NCI-H748 (cell line): ENCODE measurements around the gene PLPP4.

Experiments
- DNase-seq: peaks from one replicate; lab custom pipeline; 2025; ENCODE audit not compliant: unreplicated experiment; lab: John Stamatoyannopoulos, UW

PLPP4 gene

DNA sequence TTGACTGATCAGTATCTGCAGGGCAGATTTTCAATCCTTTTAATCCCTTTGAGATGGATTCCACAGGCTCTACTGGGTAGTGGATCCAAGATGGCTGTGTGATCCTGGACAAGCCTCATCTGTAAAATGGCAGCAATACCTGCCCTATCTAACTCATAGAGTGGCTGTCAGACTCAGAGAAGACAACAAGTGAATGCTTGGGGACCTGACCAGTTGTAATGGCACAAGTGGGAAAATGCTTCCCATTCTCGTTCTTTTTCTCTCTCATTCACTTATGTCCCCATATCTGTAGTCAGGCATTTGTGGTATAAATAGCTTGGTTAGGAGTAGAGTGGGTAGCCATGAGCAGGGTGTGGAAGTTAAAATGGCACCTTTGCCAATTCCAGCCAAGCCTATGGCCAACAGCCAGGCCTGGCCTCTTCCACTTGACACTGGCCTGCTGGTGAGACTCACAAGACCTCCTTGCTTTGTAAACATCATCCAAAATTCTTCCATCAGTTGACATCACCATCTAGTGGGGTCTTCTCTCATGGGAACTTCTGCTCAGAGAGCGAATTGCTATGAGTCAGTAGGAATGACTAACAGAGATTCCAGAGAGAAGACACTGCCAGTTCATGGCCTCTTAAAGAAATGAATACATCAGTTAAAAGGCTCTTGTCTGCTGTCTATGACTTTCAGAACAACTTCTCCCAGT lies 150.1 kb downstream of the PLPP4 start:
- no peak for DNase-seq

DNA sequence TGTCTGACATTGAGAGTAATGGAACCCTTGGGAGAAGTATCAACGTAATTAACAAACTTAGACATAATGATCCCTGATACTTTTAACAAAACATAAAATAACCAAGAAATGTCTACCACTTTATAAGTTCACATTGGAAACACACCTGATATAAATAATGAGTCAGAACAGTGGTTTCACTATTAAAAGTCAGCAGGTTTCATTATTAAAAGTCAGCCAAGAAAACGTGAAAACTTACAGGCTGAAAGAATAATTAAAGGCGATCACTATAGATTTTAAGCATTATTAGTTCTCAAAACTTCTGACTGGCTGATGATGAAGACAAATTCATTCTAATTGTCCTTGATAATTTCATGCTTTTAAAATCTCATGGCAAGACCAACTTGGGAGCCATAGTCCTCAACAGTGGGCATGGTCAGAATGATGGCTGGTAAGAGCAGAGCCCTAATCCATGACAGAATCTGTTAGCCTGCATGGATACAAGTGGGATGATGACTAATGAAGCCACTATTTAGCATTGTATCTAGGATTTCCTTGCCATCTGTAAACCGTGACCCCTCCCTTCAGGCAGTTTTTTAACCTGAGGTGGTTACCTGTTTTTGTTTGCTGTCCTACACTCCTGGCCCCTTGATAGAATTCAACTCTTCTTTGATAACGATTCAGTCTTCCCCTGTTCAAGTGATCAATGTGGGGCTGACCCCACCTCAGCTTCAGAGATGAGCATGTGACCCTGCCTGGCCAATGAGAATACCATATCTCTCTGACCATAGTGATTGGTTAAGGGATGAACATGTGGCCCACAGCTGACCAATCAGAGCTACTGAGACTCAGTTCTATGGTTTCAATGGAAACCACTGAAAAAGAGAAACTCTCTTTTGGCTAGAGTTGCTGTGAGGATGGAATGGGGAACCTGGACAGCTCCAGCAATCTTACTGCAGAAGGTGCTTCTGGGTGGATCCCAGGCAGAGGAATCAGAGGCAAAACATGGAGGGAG lies 151.0 kb downstream of the PLPP4 start:
- no peak for DNase-seq

DNA sequence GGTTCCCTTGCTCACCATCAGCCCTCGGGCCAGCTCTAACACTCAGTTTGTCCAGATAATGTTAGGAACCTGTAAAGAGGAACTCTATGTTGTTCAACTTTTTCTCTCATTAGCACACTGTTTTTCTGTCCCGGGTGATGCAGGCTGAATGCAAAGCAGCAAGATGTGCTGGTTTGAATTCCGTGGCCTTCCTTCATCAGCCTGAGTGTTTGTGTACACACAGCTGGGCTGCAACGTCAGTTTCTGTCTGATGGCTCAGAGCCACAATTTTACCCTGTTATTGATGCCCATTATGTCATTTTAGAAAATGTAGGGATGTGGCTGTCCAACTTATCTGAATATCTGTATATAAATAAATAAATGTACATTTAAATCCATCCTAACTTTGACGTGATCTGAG lies 152.0 kb downstream of the PLPP4 start:
- peak; percentile 39 for DNase-seq

DNA sequence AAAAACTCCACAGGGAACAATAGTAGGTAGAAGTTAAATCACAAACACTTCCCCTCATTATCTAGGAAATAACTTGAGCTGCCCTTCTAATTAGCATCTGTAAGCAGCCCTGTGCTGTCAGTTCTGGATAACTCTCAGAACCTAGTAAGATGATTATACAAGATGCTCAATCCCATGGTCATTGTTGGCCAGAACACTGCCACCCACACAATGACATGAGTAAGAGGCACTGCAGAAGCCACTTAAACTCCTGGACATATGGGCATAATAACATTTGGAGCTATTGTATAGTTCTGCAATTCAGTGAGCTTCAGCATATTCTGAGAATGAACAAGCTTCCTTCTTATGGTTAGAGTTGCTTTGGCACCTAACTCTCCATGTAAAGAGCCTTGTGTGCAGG lies 153.8 kb downstream of the PLPP4 start:
- DNase-seq: no peak

DNA sequence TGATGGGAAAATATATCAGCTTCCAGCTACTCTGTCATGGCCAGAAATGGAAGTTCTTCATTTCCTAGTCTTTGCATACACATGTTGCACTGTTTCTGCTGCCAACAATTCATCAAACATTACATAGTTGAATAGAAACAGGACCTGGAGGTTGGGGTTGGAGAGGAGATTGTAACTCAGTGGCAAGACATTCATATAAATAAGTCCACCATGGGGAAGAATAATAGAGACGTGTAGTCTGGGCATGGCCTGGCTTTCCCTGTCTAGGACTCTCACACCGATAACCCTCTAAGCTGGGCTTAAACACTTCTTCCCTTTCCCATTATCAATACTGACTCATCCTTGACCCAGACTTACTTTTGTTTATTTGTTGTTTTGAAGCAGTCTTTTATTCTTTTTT lies 155.7 kb downstream of the PLPP4 start:
- DNase-seq: no peak

DNA sequence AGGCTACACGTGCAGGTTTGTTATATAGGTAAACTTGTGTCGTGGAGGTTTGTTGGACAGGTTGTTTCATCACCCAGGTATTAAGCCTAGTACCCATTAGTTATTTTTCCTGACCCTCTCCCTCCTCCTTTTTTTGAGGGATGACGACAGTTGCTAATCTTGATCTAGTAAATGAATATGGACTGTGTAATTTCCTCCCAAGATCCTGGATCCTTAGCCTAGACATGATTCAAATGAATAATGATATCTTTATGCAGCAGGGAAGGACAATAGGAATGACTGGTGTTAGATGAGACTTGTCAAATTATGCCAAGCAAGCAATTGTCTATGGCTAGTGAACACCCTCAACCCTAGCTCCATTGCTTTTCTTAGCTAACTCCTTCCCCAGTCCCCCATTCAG lies 156.2 kb downstream of the PLPP4 start:
- DNase-seq: no peak

DNA sequence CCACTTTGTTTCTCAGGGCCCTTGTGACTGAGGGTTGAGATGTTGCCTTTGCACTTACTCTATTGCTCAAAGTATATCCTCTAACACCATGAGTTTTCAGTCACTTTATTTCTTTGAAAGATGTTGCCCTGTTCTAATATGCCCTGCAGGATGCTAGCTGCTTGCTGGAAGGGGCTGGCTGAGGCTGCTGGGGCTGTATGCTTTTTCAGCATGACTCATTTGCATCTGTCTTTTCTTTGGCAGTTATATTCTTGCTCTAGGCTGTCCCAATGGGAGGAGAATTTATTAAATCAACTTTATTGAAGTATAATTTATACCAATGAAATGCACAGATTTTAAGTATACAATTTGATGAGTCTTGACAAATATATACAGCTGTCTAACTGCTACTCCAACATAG lies 157.7 kb downstream of the PLPP4 start:
- DNase-seq: no peak

DNA sequence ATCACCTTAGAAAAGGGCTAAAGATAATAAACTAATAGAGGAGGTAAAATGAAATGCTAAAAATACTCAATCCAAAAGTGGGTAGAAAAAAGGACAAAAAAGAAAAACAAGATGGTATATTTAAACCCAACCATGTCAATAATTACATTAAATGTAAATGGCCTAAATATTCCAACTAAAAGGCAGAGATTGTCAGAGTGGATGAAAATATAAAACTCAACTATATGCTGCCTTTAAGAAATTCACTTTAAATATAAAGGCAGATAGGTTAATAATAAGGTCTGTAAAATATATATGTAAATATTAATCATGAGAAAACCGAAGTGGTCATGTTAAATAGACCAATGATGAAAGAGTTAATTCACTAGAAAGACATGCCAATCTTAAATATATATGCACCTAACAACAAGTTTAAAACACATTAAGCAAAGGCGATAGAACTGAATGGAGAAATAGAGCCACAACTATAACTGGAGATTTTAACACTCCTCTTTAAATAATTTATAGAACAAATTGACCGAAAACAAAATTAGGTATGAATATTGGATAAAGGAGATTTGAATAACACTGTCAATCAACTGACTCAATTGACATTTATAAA lies 159.4 kb downstream of the PLPP4 start:
- DNase-seq: no peak

DNA sequence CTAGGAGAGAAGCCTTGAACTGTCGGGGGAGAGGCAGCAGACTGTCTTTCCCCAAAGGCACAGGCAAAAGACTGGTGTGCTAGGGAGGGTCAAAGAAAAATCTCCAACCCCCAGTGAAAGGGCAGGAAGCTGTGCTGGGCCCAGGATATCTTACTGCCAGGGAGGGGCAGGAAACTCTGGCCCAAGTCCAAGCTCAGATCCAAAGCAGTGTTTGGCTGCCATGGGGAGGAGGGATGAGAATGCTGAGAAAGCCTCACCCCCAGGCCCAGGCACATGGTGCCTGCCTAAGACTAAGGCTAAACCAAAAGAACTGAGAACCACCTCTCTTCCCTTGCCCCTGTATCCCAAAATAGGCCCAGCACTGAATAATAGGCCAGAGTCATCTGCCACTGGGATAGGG lies 171.2 kb downstream of the PLPP4 start:
- no peak for DNase-seq

DNA sequence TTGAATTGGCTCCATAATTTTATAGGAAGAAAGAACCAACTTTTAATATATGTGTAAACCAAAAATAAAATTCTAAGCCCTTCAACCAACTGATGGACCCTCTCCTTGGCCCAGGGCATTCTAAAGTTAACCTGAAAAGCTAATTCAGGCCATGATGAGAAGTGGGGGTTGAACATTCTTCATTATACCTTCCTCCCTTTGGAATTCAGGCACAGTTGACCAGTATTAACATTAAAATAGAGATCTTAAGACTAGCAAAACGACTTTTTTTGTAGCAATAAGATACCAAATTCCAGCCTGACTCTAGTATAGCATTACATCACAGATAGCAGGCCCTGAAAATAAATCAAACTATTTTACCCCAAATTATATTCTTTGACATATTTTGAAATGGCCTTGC lies 173.2 kb downstream of the PLPP4 start:
- DNase-seq: no peak

DNA sequence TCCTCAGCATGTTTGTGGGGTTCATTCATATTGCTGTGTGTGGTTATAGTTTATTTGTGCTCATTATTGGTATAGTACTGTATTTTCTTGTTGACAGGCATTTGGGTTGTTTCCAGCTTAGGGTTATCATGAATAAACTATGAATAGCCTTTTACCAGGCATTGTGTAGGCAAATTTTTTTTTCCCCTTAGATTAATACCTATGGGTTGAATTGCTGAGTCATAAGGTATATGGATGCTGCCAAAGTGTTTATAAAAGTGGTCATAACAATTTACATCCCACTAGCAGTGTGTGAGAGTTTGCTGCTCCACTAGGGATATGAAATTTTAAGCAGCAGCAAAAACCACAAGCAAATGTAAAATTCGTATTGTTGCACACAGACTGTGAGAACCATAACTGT lies 175.0 kb downstream of the PLPP4 start:
- no peak for DNase-seq

DNA sequence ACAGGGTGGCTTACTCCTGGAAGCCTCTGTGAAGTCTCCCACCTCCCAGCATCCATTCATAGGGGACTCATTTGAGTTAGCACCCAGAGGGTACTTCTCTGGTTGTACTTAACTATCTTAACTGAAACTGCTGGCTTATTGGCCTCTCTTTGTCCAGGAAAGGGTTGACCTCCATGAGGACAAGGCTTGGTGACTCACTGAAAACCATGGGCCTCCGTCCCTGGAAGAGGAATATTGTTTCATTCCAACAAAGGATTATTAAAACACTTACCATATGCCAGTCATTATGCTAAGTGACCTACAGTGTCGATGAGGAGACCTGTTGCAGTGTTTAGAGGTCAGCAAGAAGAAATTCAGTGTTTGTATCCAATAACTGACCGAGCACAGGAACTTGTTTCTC lies 175.9 kb downstream of the PLPP4 start:
- DNase-seq: no peak

DNA sequence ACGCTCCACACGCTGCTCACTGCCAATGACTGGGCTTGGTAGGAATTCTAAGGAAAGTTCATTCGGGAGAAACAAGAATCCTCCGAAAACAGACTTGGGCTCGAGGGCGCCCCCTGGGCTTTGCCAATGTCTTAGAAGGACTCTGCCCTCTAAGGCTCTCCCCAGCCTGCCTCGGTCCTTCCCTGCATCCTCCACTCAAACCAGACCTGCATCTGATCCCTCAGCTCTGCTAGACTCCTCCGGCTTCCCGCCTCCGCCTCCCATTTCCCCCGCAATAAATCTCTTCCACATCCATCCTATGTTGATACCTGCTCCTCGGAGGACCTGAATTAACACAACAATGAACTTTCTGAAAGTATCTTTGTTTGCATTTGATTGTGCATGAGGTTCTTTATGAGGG lies 177.6 kb downstream of the PLPP4 start:
- no peak for DNase-seq
